Measurements from ENCODE around the gene CHMP2A. TPM values are rescaled to one million over a fixed set of nuclear protein-coding genes. Genes with fewer than 3 reads are reported as not detected.

Gene CHMP2A
- total RNA-seq, 1 donor from 2014 or later, result 47.7 TPM

DNA sequence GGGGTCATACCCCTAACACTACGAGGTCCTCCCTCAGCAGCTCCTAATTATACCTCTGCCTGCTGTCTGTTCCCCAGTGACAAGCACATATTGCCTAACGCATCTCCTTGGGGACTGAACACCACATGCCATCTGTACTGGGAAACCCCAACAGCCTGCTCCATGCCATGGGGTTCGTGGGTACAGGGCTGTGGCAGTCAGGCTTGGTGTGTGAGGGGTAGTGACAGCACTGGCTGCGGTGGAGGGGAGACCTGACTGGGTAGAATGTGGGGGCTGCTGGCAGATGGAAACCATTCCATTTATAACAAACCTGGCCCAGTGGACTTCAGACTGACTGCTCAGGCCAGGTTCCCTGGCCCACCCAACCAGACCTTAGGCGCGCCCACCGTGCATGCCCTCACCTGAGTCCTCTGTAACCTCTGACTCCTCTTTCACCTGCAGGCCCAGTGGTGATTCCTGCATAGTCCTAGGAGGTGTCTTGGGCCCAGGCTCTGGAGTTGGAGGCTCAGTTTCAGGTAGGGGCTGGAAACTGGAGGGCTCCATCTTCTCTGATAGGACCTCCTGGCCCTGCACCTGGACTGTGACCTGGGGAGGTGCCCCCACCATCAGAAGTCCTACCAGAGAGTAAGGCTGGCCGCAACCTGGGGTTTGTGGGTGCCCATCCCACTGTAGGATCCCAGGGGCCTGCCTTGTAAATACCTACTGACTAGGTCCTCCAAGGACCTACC is 15.2 kb upstream of the CHMP2A start:
- DNase-seq, result no peak

- DNase-seq, result no peak
These were observed 14.5 kb upstream of the CHMP2A start for GRCh38 chr19:58569191-58569942.

- no peak for DNase-seq
These were observed 13.7 kb upstream of the CHMP2A start for GRCh38 chr19:58568453-58569130.

DNA sequence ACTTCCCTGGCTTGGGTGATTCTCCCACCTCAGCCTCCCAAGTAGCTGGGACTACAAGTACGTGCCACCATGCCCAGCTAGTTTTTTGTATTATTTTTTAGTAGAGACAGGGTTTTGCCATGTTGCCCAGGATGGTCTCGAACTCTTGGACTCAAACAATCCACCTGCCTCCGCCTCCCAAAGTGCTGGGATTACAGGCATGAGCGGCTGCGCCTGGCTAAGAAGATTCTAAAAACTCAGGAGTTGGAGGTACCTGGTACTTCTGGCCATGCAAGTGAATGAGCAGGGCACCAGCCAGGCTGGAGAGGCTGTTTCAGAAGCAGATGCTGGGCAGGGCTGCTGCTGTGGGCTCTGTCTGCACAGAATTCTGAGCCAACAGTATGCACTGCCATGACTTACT is 12.1 kb upstream of the CHMP2A start:
- DNase-seq, result no peak

DNA sequence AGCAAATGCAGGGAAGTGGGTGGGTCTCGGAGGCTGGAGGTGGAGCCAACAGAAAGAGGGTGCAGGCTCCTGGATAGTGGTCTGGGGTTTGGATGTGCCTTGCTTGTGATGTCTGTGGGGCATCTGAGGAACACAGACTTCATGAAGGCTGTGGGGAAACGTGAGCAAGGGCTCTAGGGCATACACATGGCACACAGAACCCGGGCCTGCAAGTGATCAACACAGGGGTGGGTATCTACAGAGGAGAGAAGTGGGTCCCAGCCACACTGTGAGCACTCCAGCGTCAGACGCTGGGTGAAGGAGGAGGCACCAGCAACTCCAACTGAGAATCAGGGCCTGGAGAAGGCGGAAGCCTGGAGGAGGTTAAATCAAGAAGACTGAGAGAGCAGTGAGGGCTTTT is 8.9 kb upstream of the CHMP2A start:
- no peak for DNase-seq

- DNase-seq, result no peak
These were observed 8.2 kb upstream of the CHMP2A start for GRCh38 chr19:58563034-58563573.

DNA sequence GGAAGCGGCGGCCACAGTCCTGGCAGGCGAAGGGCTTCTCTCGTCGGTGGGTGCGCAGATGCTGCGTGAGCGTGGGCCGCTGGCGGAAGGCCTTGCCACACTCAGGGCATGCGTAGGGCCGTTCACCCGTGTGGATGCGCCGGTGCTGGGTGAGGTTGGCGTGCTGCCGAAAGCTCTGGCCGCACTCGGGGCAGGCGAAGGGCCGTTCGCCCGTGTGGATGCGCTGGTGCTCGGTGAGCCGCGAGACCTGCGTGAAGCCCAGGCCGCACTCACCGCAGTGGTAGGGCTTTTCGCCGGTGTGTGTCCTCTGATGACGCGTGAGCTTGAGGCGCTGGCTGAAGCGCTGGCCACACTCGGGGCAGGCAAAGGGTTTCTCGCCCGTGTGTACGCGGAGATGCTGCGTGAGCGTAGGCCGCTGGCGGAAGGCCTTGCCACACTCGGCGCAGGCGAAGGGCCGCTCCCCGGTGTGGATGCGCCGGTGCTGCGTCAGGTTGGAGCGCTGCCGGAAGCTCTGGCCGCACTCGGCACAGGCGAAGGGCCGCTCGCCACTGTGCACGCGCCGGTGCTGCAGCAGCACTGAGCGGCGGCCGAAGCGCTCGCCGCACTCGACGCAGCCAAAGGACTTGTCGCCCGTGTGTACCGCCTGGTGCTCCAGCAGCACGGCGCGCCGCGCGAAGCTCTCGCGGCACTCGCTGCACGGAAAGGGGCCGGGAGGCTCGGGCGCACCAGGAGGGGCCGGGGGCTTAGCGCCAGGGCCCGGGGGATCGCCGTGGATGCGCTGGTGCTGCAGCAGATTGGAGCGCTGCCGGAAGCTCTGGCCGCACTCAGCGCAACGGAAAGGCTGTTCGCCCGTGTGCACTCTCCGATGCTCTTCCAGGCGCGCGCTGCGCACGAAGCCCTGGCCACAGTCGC is 7.5 kb upstream of the CHMP2A start:
- no peak for DNase-seq

- no peak for DNase-seq
These were observed 6.6 kb upstream of the CHMP2A start for GRCh38 chr19:58561373-58562121.

DNA sequence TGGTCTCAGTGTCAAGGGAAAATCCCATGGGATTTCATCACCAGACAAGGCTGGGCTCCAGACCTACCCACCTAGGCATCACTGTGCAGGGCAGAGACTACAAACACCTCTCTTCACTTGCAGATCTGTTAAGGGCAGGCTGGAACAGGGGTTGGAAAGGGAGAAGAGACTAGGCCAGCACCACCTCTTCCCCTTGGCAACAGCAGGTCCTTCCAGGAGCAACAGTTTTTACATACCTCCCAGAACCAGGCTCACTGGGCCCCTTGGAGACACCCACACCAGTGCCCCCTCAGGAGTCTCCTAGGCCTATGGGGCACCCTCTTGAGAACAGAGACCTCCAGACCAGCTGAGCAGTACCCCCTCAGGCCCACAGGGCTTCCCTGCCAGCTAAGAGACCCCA is 6.0 kb upstream of the CHMP2A start:
- no peak for DNase-seq

DNA sequence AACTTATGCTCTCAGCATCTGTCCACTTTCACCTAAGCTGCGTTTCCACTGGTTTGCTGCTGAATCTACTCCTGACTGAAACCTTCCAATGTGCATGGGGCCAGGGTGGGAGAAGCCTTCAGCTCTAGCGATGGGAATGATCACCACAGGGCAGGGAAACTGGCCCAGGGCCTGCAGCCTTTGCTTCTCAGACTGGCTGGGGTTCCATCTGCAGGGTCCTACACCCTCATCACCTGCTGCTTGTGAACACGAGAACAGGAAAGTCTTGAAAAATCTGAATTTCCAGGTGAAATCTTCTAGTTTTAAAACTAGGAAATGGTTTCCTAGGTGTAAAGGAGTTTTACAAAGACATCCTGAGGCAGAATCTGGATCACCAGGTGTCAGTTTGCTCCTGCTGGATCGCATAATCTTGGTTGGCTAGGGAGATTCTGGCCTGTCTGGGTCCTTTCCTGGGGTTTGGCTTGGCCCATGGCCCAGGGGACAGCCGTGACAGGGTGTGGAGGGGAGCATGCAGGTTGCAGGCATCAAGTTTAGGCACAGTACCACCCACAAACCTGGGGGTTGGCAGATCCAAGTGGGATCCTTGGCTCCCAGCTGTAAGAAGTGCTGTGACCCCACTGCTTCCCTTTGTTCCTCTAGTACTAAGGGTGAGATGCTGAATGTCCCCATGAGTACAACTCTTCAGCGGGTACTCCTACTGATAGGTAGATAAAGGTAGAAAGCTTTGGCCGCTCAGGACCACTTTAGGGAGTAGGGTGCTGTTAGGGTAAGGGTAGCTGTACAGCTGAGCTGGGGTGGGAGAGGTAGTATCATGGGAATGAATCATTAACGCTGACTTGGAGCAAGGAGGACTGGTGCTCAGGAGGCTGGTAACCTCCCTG is 5.3 kb upstream of the CHMP2A start:
- no peak for DNase-seq

DNA sequence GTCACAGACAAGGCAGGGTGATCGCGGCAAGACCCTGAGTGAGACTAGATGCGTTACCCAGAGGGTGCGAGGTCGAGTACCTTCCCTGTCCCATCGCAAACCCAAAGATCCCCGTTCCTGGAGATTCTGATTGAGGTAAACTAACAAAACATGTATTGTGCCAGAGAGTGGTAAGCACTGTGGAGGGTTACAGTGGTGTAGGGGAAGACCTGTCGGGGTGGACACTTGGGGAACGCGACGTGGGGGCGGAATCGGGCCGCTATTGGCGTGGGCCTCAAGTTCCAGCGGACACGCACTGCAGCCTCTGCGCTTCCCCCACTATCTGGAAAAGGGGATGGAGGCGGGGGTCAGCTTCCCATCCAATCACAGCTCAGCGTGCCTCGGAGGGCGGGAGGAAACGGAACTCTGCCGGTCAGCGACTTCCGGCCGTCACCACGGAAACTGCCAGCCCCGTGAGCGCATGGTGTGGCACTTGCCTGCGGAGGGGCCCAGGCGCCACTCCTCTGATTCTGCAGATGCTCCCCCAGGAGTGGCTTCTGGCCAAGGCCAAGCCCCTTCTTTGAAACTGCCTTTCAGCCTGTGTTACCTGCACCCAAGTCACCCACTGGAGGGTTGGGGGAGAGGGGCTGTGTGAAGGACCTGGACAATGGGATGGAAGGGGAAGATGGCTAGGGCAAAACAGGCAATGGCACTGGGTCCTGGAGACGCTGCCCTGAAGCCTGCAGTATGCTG is 4.5 kb upstream of the CHMP2A start:
- no peak for DNase-seq

DNA sequence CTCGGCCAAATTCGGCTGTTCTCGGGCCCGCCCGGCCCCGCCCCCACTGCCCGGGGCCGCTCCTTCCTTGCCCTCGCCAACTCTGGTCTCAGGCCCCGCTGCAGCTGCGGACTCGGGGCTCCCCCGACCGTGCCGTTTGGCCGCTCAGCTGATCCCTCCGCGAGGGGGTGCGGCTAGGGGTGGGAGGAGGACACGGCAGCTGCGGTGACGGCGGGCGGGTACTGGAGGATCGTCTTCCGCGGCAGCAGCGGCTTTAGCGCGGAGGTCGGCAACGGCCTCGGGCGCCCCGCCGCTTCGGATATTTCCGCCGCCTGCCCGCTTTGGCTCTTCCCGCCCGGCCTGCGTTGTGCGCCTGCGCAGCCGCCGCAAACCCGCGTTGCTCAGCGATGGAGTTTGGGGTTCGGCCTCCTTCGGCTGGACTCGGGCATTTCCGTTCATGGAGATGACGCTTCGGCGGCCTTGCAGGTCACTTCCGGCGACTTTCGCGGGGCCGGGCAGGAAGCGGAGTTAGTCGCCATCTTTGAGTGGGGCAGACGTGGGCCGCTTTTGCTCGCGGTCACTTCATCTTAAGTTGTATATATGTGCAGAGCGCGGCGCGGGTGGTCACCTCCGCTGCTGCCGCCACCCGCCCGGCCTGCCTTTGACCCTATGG is 3.8 kb upstream of the CHMP2A start:
- DNase-seq, result no peak

GRCh38 chr19:58558066-58558622 is 3.2 kb upstream of the CHMP2A start, which contains the start of gene UBE2M:
UBE2M (minus strand) TSS chr19:58558611; CDS start chr19:58558381, 230 bp downstream.
- DNase-seq, result no peak

DNA sequence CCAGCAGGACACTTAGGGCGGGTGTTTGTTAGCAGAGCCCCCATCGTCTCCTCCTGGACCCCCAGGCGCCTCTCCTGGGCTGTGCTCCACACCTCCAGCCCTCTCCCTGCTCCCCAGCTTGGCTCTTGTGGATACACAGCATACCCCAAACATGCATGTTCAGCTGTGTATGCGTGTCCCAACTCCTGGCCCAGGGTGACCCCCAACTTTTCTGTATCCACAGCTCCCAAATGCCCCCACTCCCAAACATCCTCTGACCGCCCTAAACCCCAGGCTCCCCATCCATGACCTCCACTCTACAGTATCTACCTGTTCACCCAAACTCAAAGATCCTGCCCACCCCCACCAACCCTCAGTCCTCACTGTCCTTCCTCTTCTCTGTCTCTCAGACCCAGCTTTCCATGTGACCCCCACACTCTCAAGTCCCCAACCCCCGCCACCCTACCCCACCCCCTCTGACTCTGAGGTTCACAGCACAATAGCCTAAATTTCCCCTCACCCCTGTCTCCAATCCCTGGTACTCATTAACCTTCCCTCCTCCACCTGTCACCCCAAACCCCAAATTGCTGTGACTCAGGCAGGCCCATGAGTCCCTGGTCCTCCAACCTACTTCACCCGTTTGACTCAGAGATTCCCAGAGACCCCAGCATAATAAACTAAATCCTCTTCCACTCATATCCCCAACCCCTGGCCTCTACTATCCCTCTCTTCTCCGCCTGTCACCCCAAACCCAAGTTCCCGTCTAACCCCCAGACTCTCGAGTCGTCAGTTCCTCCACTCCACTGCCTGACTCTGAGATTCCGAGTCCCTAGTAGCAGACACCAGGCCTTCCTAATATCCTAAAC is 2.5 kb upstream of the CHMP2A start:
- no peak for DNase-seq

DNA sequence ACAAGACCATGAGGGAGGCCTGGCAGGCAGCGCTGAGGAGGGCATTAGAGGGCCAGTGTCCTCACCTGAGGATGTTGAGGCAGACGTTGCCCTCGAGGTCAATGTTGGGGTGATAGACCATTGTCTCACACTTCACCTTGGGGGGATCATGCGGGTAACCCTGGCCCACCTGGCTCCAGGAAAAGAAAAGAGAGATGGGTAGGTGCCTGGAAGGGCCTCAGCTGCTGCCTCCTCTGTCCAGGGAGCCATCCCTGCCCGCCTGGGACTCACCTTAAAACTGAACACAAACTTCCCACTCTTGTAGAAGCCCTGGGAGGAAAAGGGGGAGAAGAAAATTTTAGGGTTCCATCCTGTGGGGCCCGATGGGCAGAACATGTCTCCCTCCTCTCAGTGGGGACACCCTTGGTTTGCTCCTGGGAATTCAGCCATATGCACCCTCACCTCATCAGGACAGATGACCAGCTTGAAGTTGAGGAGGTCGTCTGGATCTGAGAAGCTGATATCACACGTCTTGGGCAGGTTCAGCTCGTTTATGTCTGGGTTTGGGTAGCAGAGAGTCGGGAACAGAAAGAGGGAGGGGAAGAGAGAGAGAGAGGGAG is 1.8 kb upstream of the CHMP2A start:
- no peak for DNase-seq

- no peak for DNase-seq
These were observed 1.2 kb upstream of the CHMP2A start for GRCh38 chr19:58555920-58556621.

Measured in occipital lobe (tissue), 2 donors.